ENCODE measurements around the gene TSPOAP1.

Gene TSPOAP1, protein sequence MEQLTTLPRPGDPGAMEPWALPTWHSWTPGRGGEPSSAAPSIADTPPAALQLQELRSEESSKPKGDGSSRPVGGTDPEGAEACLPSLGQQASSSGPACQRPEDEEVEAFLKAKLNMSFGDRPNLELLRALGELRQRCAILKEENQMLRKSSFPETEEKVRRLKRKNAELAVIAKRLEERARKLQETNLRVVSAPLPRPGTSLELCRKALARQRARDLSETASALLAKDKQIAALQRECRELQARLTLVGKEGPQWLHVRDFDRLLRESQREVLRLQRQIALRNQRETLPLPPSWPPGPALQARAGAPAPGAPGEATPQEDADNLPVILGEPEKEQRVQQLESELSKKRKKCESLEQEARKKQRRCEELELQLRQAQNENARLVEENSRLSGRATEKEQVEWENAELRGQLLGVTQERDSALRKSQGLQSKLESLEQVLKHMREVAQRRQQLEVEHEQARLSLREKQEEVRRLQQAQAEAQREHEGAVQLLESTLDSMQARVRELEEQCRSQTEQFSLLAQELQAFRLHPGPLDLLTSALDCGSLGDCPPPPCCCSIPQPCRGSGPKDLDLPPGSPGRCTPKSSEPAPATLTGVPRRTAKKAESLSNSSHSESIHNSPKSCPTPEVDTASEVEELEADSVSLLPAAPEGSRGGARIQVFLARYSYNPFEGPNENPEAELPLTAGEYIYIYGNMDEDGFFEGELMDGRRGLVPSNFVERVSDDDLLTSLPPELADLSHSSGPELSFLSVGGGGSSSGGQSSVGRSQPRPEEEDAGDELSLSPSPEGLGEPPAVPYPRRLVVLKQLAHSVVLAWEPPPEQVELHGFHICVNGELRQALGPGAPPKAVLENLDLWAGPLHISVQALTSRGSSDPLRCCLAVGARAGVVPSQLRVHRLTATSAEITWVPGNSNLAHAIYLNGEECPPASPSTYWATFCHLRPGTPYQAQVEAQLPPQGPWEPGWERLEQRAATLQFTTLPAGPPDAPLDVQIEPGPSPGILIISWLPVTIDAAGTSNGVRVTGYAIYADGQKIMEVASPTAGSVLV (N-terminal part only)

DNA sequence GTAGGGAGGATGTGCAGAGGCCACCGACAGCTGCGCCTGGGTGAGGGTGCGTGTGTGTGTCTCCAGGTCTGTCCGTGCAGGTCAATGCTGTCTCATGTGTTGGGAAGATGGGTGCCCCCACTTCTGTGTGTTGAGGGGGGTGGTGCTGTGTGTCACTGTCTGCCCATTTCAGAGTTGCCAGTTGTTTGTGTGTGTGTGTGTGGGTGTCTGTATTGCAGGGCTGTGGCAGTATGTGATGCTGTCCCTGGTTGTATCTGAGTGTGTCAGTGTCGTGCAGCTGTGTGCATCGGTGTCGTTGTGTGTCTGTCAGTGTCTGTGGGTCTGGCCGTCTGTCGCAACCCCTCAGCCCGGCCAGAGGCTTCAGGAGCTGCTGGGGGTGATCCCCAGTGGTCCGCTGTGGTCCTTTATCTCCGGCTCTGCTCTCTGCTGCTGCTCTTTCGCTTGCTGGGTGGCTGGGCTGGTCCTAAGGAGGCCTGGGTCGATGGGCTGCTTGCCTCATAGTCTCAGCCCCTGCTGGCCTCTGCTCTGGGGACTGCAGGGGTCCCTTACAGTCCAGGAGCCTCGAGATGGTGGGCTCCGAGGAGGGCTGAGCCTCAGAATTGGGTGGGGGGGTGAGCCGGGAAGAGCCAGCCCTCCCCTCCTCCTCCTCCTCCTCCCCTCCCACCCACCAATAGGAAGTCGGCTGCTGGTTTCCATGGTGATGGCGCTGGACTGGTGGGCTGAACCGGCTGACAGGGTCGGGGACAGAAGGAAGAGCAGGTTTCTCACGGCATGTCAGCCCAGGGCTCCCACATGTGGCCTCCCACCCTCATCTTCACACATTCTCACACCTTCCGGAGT, at the start of gene TSPOAP1:
TSS of gene TSPOAP1 (minus strand) at position 601 of the 840 bp plus-strand sequence. CDS start 875 bp downstream, outside the sequence.
- Histone ChIP-seq H3K9ac (ENCODE audit: low read length in 2 of 2) (no peak within 1 kb of the TSS), H3K27me3 (ENCODE audit: control insufficient read depth in 1 of 2, insufficient read depth in 2 of 2, low read length in 2 of 2) (no peaks in the 10 kb centered on the region), H3K9me3 (ENCODE audit: control insufficient read depth in 2 of 2, low read length in 2 of 2) (no peaks in the 10 kb centered on the region), H3K27ac (ENCODE audit: low read length) (no peak within 1 kb of the TSS), H3K4me1 (ENCODE audit: control insufficient read depth, insufficient read depth, low read length) (peaks cover 18% of the 10 kb centered on the region), H3K4me3 (ENCODE audit: low read length in 2 of 2) (no peak within 1 kb of the TSS), H3K36me3 (ENCODE audit: control insufficient read depth in 2 of 2, insufficient read depth in 2 of 2, low read length in 2 of 2) (no peaks in the 10 kb centered on the region)

- Histone ChIP-seq H3K9ac (ENCODE audit: low read length in 2 of 2) (no peak overlapping the region), H3K4me3 (ENCODE audit: low read length in 2 of 2) (no peak overlapping the region), H3K27ac (ENCODE audit: low read length) (no peak overlapping the region), H3K27me3 (ENCODE audit: control insufficient read depth in 1 of 2, insufficient read depth in 2 of 2, low read length in 2 of 2) (no peaks in the 10 kb centered on the region), H3K9me3 (ENCODE audit: control insufficient read depth in 2 of 2, low read length in 2 of 2) (no peaks in the 10 kb centered on the region), H3K4me1 (ENCODE audit: control insufficient read depth, insufficient read depth, low read length) (no peaks in the 10 kb centered on the region), H3K36me3 (ENCODE audit: control insufficient read depth in 2 of 2, insufficient read depth in 2 of 2, low read length in 2 of 2) (no peaks in the 10 kb centered on the region)
Observed at GRCh38 chr17:58377661-58378060, 49.1 kb upstream of the TSPOAP1 start.

GRCh38 chr17:58377093-58377601, 48.6 kb upstream of the TSPOAP1 start:
- Histone ChIP-seq H3K4me3 (ENCODE audit: low read length in 2 of 2) (no peak overlapping the region), H3K9ac (ENCODE audit: low read length in 2 of 2) (no peak overlapping the region), H3K27me3 (ENCODE audit: control insufficient read depth in 1 of 2, insufficient read depth in 2 of 2, low read length in 2 of 2) (no peaks in the 10 kb centered on the region), H3K36me3 (ENCODE audit: control insufficient read depth in 2 of 2, insufficient read depth in 2 of 2, low read length in 2 of 2) (no peaks in the 10 kb centered on the region), H3K27ac (ENCODE audit: low read length) (no peak overlapping the region), H3K9me3 (ENCODE audit: control insufficient read depth in 2 of 2, low read length in 2 of 2) (no peaks in the 10 kb centered on the region), H3K4me1 (ENCODE audit: control insufficient read depth, insufficient read depth, low read length) (no peaks in the 10 kb centered on the region)

DNA sequence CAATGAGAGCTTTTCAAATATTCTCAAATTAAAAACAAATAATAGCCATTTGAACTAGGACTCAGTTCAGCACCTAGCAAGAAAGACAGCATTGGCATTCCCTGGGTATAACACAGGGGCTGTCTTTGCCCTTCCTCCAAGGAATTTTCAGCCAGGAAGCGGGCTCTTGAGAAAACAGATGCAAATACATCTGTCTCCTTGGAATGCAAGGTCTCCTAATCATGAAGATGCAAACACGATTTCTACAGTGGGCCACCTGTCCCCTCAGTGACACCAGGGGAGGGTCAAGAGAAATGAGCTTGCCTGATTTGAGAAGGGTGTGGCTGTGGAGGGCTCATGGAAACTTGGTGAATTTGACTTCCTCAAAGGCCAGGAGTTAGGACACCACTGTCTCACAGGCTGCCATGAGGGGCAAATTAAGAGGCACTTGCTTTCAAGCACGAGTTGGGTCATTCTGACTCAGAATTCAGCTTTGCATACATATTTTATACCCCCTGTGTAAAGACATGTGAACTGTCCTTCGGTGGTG, 47.9 kb upstream of the TSPOAP1 start:
- no peaks in the 10 kb centered on the region for H3K27me3 ChIP-seq (ENCODE audit: control insufficient read depth in 1 of 2, insufficient read depth in 2 of 2, low read length in 2 of 2)
- no peaks in the 10 kb centered on the region for H3K36me3 ChIP-seq (ENCODE audit: control insufficient read depth in 2 of 2, insufficient read depth in 2 of 2, low read length in 2 of 2)
- H3K4me3 ChIP-seq (ENCODE audit: low read length in 2 of 2), result no peak overlapping the region
- H3K27ac ChIP-seq (ENCODE audit: low read length), result no peak overlapping the region
- H3K9ac ChIP-seq (ENCODE audit: low read length in 2 of 2), result no peak overlapping the region
- no peaks in the 10 kb centered on the region for H3K9me3 ChIP-seq (ENCODE audit: control insufficient read depth in 2 of 2, low read length in 2 of 2)
- no peaks in the 10 kb centered on the region for H3K4me1 ChIP-seq (ENCODE audit: control insufficient read depth, insufficient read depth, low read length)

GRCh38 chr17:58375811-58376210, 47.2 kb upstream of the TSPOAP1 start:
- no peaks in the 10 kb centered on the region for H3K36me3 ChIP-seq (ENCODE audit: control insufficient read depth in 2 of 2, insufficient read depth in 2 of 2, low read length in 2 of 2)
- no peaks in the 10 kb centered on the region for H3K4me1 ChIP-seq (ENCODE audit: control insufficient read depth, insufficient read depth, low read length)
- no peak overlapping the region for H3K4me3 ChIP-seq (ENCODE audit: low read length in 2 of 2)
- H3K9me3 ChIP-seq (ENCODE audit: control insufficient read depth in 2 of 2, low read length in 2 of 2), result no peaks in the 10 kb centered on the region
- H3K9ac ChIP-seq (ENCODE audit: low read length in 2 of 2), result no peak overlapping the region
- no peak overlapping the region for H3K27ac ChIP-seq (ENCODE audit: low read length)
- H3K27me3 ChIP-seq (ENCODE audit: control insufficient read depth in 1 of 2, insufficient read depth in 2 of 2, low read length in 2 of 2), result no peaks in the 10 kb centered on the region

DNA sequence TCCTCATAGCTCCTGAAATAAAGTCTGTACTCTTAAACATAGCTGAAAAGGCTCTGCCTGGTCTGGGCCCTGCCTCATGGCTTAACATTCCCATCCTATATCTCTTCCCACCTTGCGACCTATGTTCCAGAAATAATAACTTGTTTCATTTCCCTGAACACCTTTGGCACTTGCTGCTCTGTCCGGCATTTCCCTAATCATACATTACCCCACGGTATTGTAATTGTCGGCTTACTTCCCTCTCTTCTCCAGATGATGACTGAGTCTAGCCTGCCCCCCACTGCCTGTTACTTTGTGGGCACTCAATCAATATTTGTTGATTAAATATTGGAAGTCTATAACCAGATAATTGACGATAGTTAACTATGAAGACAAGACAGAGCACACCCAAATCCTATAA, 46.7 kb upstream of the TSPOAP1 start:
- H3K4me3 ChIP-seq (ENCODE audit: low read length in 2 of 2), result no peak overlapping the region
- H3K36me3 ChIP-seq (ENCODE audit: control insufficient read depth in 2 of 2, insufficient read depth in 2 of 2, low read length in 2 of 2), result no peaks in the 10 kb centered on the region
- no peaks in the 10 kb centered on the region for H3K27me3 ChIP-seq (ENCODE audit: control insufficient read depth in 1 of 2, insufficient read depth in 2 of 2, low read length in 2 of 2)
- H3K27ac ChIP-seq (ENCODE audit: low read length), result no peak overlapping the region
- H3K9me3 ChIP-seq (ENCODE audit: control insufficient read depth in 2 of 2, low read length in 2 of 2), result no peaks in the 10 kb centered on the region
- H3K4me1 ChIP-seq (ENCODE audit: control insufficient read depth, insufficient read depth, low read length), result no peaks in the 10 kb centered on the region
- H3K9ac ChIP-seq (ENCODE audit: low read length in 2 of 2), result no peak overlapping the region

DNA sequence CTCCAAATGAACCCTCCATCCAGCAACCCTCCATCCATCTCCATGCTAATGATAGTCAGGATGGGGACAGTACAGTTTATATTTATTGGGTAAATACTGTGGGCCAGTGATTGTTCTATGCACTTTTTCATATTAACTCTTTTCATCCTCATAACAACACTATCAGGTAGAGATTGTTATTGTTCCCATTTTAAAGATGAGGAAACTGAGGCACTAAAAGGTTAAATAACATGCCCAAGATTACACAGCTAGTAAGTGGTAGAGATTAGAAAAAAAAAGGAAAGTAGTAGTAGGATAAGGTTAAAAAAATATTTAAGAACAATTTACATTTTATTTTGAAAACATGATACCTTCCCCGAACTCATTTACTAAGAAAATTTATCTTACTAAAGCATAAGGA, 45.3 kb upstream of the TSPOAP1 start:
- H3K27ac ChIP-seq (ENCODE audit: low read length), result no peak overlapping the region
- no peak overlapping the region for H3K9ac ChIP-seq (ENCODE audit: low read length in 2 of 2)
- no peaks in the 10 kb centered on the region for H3K4me1 ChIP-seq (ENCODE audit: control insufficient read depth, insufficient read depth, low read length)
- no peaks in the 10 kb centered on the region for H3K9me3 ChIP-seq (ENCODE audit: control insufficient read depth in 2 of 2, low read length in 2 of 2)
- no peaks in the 10 kb centered on the region for H3K36me3 ChIP-seq (ENCODE audit: control insufficient read depth in 2 of 2, insufficient read depth in 2 of 2, low read length in 2 of 2)
- no peak overlapping the region for H3K4me3 ChIP-seq (ENCODE audit: low read length in 2 of 2)
- H3K27me3 ChIP-seq (ENCODE audit: control insufficient read depth in 1 of 2, insufficient read depth in 2 of 2, low read length in 2 of 2), result no peaks in the 10 kb centered on the region

DNA sequence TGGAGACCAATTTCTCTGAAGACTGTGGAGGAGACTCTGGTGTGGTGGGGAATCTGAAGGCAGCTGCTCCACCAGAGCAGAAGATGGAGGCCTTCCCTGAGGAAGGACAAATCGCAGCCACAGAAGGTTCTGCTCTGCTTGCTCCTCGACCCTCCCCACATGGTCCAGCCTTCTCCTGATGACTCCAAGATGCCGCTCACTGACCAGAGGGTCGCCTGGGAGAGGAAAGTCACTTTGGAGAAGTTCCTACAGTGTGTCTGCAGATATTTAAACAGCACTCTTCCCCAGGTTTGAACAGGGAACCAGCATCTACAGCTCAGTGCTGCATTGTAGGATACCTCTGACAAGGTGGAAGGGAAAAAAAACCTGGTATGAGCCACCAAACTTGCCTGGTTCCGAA, 44.4 kb upstream of the TSPOAP1 start:
- Histone ChIP-seq H3K9ac (ENCODE audit: low read length in 2 of 2) (no peak overlapping the region), H3K9me3 (ENCODE audit: control insufficient read depth in 2 of 2, low read length in 2 of 2) (no peaks in the 10 kb centered on the region), H3K4me1 (ENCODE audit: control insufficient read depth, insufficient read depth, low read length) (no peaks in the 10 kb centered on the region), H3K27ac (ENCODE audit: low read length) (no peak overlapping the region), H3K4me3 (ENCODE audit: low read length in 2 of 2) (no peak overlapping the region), H3K27me3 (ENCODE audit: control insufficient read depth in 1 of 2, insufficient read depth in 2 of 2, low read length in 2 of 2) (no peaks in the 10 kb centered on the region), H3K36me3 (ENCODE audit: control insufficient read depth in 2 of 2, insufficient read depth in 2 of 2, low read length in 2 of 2) (no peaks in the 10 kb centered on the region)

DNA sequence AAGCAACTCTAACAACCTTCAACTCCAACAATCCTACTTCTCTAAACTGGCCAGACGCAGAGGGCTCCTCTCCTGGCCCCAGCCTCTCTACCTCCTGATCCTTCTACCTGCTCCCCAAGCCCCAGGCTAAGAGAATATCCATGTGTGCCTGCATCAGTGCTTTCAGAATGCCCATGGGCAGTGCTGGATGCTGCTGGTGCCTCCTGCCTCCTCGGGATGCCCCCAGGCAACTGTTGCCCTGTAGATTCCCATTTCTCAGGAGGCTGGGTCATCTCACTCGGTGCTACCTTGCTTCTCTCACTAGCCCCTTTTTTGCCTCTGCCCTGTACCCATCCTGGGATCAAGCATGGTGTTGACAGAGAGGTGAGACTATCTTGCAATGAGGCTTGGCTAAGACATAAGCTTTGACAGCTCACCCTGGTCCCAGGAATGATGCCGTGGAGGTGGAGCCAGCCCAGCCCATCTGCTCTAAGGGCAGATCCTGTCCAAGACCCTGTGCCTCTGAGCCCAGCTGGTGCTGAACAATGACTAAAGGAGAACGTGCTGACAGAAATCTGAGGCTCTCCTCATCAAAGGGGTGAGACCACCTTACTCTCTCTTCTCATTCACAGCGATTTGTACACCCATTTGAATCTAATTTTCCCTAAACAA, 42.8 kb upstream of the TSPOAP1 start:
- Histone ChIP-seq H3K27ac (ENCODE audit: low read length) (no peak overlapping the region), H3K4me1 (ENCODE audit: control insufficient read depth, insufficient read depth, low read length) (no peaks in the 10 kb centered on the region), H3K27me3 (ENCODE audit: control insufficient read depth in 1 of 2, insufficient read depth in 2 of 2, low read length in 2 of 2) (no peaks in the 10 kb centered on the region), H3K36me3 (ENCODE audit: control insufficient read depth in 2 of 2, insufficient read depth in 2 of 2, low read length in 2 of 2) (no peaks in the 10 kb centered on the region), H3K9ac (ENCODE audit: low read length in 2 of 2) (no peak overlapping the region), H3K9me3 (ENCODE audit: control insufficient read depth in 2 of 2, low read length in 2 of 2) (no peaks in the 10 kb centered on the region), H3K4me3 (ENCODE audit: low read length in 2 of 2) (no peak overlapping the region)

Data from stomach smooth muscle (tissue), 2 donors.